ENCODE measurements around the gene TLX2. TPM values are rescaled to one million over a fixed set of nuclear protein-coding genes. Genes with fewer than 3 reads are reported as not detected.

Gene TLX2
- total and polyA plus RNA-seq, 2 of the 4 experiments (the other 2 are of a cell fraction) = not detected

- 79% methylated on average over 6 of the region's 32 CpGs; no CpG with 5 or more reads in 1 of the 2 experiments for WGBS, 2 experiments (ENCODE audit: extremely low coverage in 2 of 2, insufficient read length in 1 of 2)
- H4K8ac ChIP-seq (ENCODE audit: low read depth in 2 of 2, low read length in 2 of 2) = peak overlapping the region; percentile 91 to 94; a peak in 3 of 4 replicates
- H3K23ac ChIP-seq (ENCODE audit: low read depth, low read length) = no peak overlapping the region
- H2BK5ac ChIP-seq (ENCODE audit: low read depth, low read length, poor library complexity, severe bottlenecking) = no peak overlapping the region
- in situ Hi-C loops (cut with MboI; ENCODE audit: low sequenced_read_pairs) = no loop called here
- no peak overlapping the region; the same call in 1 of the 2 replicates for H3K4me2 ChIP-seq (ENCODE audit: low read depth, low read length)
- H2AK9ac ChIP-seq (replicated peaks; ENCODE audit: low read depth, low read length, poor library complexity) = peak overlapping the region; percentile 90
- peak overlapping the region; percentile 43; the same call in 1 of the 2 replicates for H3K4me3 ChIP-seq (ENCODE audit: insufficient read depth, low read depth, low read length)
- H3K27ac ChIP-seq (ENCODE audit: insufficient read depth, low read length) = no peak overlapping the region
- H3K4me1 ChIP-seq (ENCODE audit: control insufficient read depth, insufficient read depth, low read length) = peaks cover 23% of the 10 kb centered on the region
- H2AFZ ChIP-seq (replicated peaks; ENCODE audit: low read length, poor library complexity) = peak overlapping the region; percentile 97
- no peak overlapping the region for H2BK120ac ChIP-seq (ENCODE audit: low read depth, low read length)
- ChIA-PET POLR2A (ENCODE audit: unreplicated experiment) (no interaction called here), CTCF (interaction anchor here (0.9 kb wide), 1 partner anchor 83 kb away, joined by 3 read pairs; no protein-coding TSS in a partner anchor)
- no TSS peak for BruUV-seq (replicated peaks)
- peaks cover 12 to 38% of the 10 kb centered on the region in 2 experiments for H3K79me1 ChIP-seq (ENCODE audit: low read depth in 1 of 2, low read length in 2 of 2)
- peaks cover 9% of the 10 kb centered on the region for H3K9me1 ChIP-seq (ENCODE audit: insufficient read depth, low read length)
- ATAC-seq (ENCODE audit: low read depth) (no peak), DNase-seq (no peak)
- H4K5ac ChIP-seq (ENCODE audit: low read depth, low read length) = no peak overlapping the region; the same call in 1 of the 2 replicates
- no peak overlapping the region for H2BK15ac ChIP-seq (ENCODE audit: low read depth, low read length)
- H3K18ac ChIP-seq (ENCODE audit: low read depth, low read length) = no peak overlapping the region; the same call in 1 of the 2 replicates
- H3K56ac ChIP-seq (ENCODE audit: extremely low read depth, insufficient read depth, low read length) = no peak overlapping the region
- intact Hi-C loops (cut with micrococcal nuclease) = no loop called here
- dilution Hi-C loops (cut with HindIII; ENCODE audit: low sequenced_read_pairs, unreplicated experiment) = no loop called here
- H3K27me3 ChIP-seq (ENCODE audit: control insufficient read depth, insufficient read depth, low read length) = peaks cover 38% of the 10 kb centered on the region
- no peaks in the 10 kb centered on the region for H4K20me1 ChIP-seq (ENCODE audit: insufficient read depth, low read length)
- peaks cover 16% of the 10 kb centered on the region for H3K36me3 ChIP-seq (ENCODE audit: control insufficient read depth, insufficient read depth, low read length)
- 0 out of 2 replicates have a peak overlapping the region, but pooled peaks have one; percentile 92 for H4K91ac ChIP-seq (ENCODE audit: insufficient read depth, low read depth, low read length)
- H3K4ac ChIP-seq (ENCODE audit: low read depth, low read length) = peak overlapping the region; percentile 94
- H3K9me3 ChIP-seq (ENCODE audit: control insufficient read depth, insufficient read depth, low read length) = no peaks in the 10 kb centered on the region
- H3K14ac ChIP-seq (replicated peaks; ENCODE audit: low read depth, low read length) = peak overlapping the region; percentile 98; the same call in 1 of the 2 replicates
- H2AK5ac ChIP-seq (ENCODE audit: low read depth, low read length) = peak overlapping the region; percentile 96
- peak overlapping the region; percentile 22; the same call in 1 of the 2 replicates for H3K9ac ChIP-seq (ENCODE audit: low read depth, low read length)
- H2BK20ac ChIP-seq (ENCODE audit: low read depth, low read length) = no peak overlapping the region
- TF ChIP-seq CTCF (conservative IDR thresholded peaks at IDR 0.05; ENCODE audit: low read depth, low read length) (no peak), POLR2A (IDR thresholded peaks at IDR 0.05; ENCODE audit: low read depth, low read length) (no peak), NFE2L2 (IDR thresholded peaks at IDR 0.05; ENCODE audit: low read depth, low read length) (no peak), MAFK (IDR thresholded peaks at IDR 0.05; ENCODE audit: low read depth, low read length) (no peak), CEBPB (IDR thresholded peaks at IDR 0.05; ENCODE audit: low read depth, low read length) (no peak), SMC3 (IDR thresholded peaks at IDR 0.05; ENCODE audit: low read depth, low read length) (no peak), CHD1 (IDR thresholded peaks at IDR 0.05; ENCODE audit: low read depth, low read length) (no peak), RAD21 (IDR thresholded peaks at IDR 0.05; ENCODE audit: low read length) (no peak), MAZ (IDR thresholded peaks at IDR 0.05; ENCODE audit: borderline replicate concordance, low read depth, low read length) (no peak), FOS (IDR thresholded peaks at IDR 0.05; ENCODE audit: low read depth, low read length) (no peak), ELK1 (IDR thresholded peaks at IDR 0.05; ENCODE audit: borderline replicate concordance, low read depth, low read length) (no peak), USF2 (IDR thresholded peaks at IDR 0.05; ENCODE audit: low read depth, low read length) (no peak), BHLHE40 (IDR thresholded peaks at IDR 0.05; ENCODE audit: low read depth, low read length) (no peak), RCOR1 (IDR thresholded peaks at IDR 0.05; ENCODE audit: insufficient replicate concordance, low read length) (no peak), RFX5 (IDR thresholded peaks at IDR 0.05; ENCODE audit: low read depth, low read length) (no peak)
Measured at GRCh38 chr2:74502147-74502719, 12.0 kb upstream of the TLX2 start.
